GM15510 (cell line): Measurements from ENCODE around the gene MBNL1.

ENCODE experiments used
- POLR2A ChIP-seq: IDR thresholded peaks from 3 replicates; pipeline ENCODE4 v1.6.1; 2011; ENCODE audit warnings: borderline replicate concordance; ENCODE audit not compliant: insufficient read length; ENCODE audit errors: extremely low read depth

MBNL1 gene

GRCh38 chr3:152352554-152352953 is 83.8 kb downstream of the MBNL1 start:
- TF ChIP-seq POLR2A: no peak

DNA sequence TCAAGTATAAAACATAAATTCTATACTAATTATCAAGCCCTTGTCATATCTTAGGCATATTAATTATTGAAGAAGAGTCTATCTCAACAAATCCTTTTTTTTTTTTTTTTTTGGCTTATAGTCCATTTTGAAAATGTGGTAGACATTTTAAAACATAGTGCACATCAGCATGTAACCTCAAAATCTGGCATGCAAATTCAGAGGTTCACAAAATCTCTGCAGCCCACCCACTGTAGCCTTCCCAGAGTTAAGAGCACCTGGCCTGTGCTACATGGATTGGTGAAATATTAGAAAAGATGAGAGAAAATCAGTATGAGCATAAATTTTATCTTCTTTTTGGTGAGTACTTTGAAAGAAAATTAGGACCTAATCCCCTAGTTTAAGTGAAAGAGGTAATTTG is 84.8 kb downstream of the MBNL1 start:
- TF ChIP-seq POLR2A: no peak

GRCh38 chr3:152355744-152356665 is 87.3 kb downstream of the MBNL1 start:
- TF ChIP-seq POLR2A: no peak

DNA sequence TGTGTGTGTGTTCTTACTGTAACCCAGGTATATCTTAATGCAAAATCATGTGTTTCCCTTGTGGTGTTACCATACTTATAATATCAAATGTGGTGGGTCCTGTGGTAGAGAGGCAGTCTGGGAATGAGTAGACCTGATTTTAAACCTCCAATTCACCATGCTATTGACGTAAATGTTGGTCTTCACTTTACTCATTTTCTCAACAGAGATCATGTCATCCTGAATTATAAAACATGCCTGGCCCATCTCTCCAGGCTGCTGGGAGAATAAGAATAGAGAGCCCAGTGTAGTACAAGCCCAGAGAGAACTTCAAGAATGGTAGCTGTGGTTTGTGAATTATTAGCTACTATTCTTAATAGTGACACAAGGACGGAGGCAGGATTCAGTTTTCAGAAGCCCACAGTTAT is 88.1 kb downstream of the MBNL1 start:
- no peak for TF ChIP-seq POLR2A

- TF ChIP-seq POLR2A: no peak
Measured at GRCh38 chr3:152357587-152357986, 88.9 kb downstream of the MBNL1 start.

GRCh38 chr3:152359385-152360248 is 90.9 kb downstream of the MBNL1 start:
- no peak for TF ChIP-seq POLR2A

- no peak for TF ChIP-seq POLR2A
Measured at GRCh38 chr3:152360302-152360701, 91.6 kb downstream of the MBNL1 start.

GRCh38 chr3:152360966-152361365 is 92.2 kb downstream of the MBNL1 start:
- TF ChIP-seq POLR2A: no peak

DNA sequence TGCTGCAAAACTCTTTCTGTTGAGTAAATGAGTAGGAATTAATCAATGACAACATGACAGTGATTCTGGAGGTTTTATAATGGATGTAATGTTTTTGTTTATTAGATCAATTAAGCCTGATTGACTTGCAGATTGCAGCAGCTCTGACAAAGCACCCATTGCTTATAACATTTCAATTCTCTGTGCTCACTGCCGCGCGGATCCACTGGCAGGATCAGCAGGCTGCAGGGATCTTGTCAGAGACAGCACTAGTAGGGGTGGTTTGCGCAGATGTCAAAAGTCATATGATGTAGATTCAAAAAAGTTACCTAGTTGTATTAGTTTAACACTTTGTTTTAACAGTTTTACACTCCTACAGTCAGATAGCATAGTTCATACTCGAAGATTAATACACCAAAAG is 93.4 kb downstream of the MBNL1 start:
- TF ChIP-seq POLR2A: no peak

GRCh38 chr3:152364237-152364636 is 95.5 kb downstream of the MBNL1 start:
- no peak for TF ChIP-seq POLR2A

- no peak for TF ChIP-seq POLR2A
Measured at GRCh38 chr3:152365126-152365525, 96.4 kb downstream of the MBNL1 start.

- TF ChIP-seq POLR2A: no peak
Measured at GRCh38 chr3:152365766-152366593, 97.3 kb downstream of the MBNL1 start.

- TF ChIP-seq POLR2A: no peak
Measured at GRCh38 chr3:152373379-152373778, 104.7 kb downstream of the MBNL1 start.

GRCh38 chr3:152374262-152374990 is 105.7 kb downstream of the MBNL1 start:
- TF ChIP-seq POLR2A: no peak
